ENCODE results near the gene FARS2.

Gene FARS2

GRCh38 chr6:5724911-5725310 is 463.6 kb downstream of the FARS2 start:
- H3K27me3 ChIP-seq (replicated peaks; ENCODE audit: control insufficient read depth, insufficient read depth, low read length) = no peaks in the 10 kb centered on the region
- H3K36me3 ChIP-seq (ENCODE audit: control insufficient read depth, insufficient read depth, low read length) = no peaks in the 10 kb centered on the region
- H3K4me3 ChIP-seq (replicated peaks; ENCODE audit: low read depth, low read length) = no peak overlapping the region
- no peak for TF ChIP-seq CTCF (IDR thresholded peaks at IDR 0.05; ENCODE audit: insufficient read depth, low read length, poor library complexity, severe bottlenecking)
- no peak for DNase-seq (ENCODE audit: extremely low read depth, insufficient read length)

- no peak for DNase-seq (ENCODE audit: extremely low read depth, insufficient read length)
- TF ChIP-seq CTCF (IDR thresholded peaks at IDR 0.05; ENCODE audit: insufficient read depth, low read length, poor library complexity, severe bottlenecking) = no peak
- no peak overlapping the region for H3K4me3 ChIP-seq (replicated peaks; ENCODE audit: low read depth, low read length)
- H3K27me3 ChIP-seq (replicated peaks; ENCODE audit: control insufficient read depth, insufficient read depth, low read length) = no peaks in the 10 kb centered on the region
- H3K36me3 ChIP-seq (ENCODE audit: control insufficient read depth, insufficient read depth, low read length) = no peaks in the 10 kb centered on the region
These were observed 465.8 kb downstream of the FARS2 start for GRCh38 chr6:5726976-5727718.

GRCh38 chr6:5728351-5729079 is 467.2 kb downstream of the FARS2 start:
- DNase-seq (ENCODE audit: extremely low read depth, insufficient read length) = no peak
- no peak overlapping the region for H3K4me3 ChIP-seq (replicated peaks; ENCODE audit: low read depth, low read length)
- TF ChIP-seq CTCF (IDR thresholded peaks at IDR 0.05; ENCODE audit: insufficient read depth, low read length, poor library complexity, severe bottlenecking) = no peak
- no peaks in the 10 kb centered on the region for H3K27me3 ChIP-seq (replicated peaks; ENCODE audit: control insufficient read depth, insufficient read depth, low read length)
- no peaks in the 10 kb centered on the region for H3K36me3 ChIP-seq (ENCODE audit: control insufficient read depth, insufficient read depth, low read length)

GRCh38 chr6:5729080-5729434 is 467.7 kb downstream of the FARS2 start:
- DNase-seq (ENCODE audit: extremely low read depth, insufficient read length) = no peak

GRCh38 chr6:5729813-5730517 is 468.7 kb downstream of the FARS2 start:
- DNase-seq (ENCODE audit: extremely low read depth, insufficient read length) = no peak
- TF ChIP-seq CTCF (IDR thresholded peaks at IDR 0.05; ENCODE audit: insufficient read depth, low read length, poor library complexity, severe bottlenecking) = peak; percentile 11
- Histone ChIP-seq H3K27me3 (replicated peaks; ENCODE audit: control insufficient read depth, insufficient read depth, low read length) (no peaks in the 10 kb centered on the region), H3K36me3 (ENCODE audit: control insufficient read depth, insufficient read depth, low read length) (no peaks in the 10 kb centered on the region), H3K4me3 (replicated peaks; ENCODE audit: low read depth, low read length) (no peak overlapping the region)

More at GRCh38 chr6:5729080-5729434, 467.7 kb downstream of the FARS2 start:
- Histone ChIP-seq H3K36me3 (ENCODE audit: control insufficient read depth, insufficient read depth, low read length) (no peaks in the 10 kb centered on the region), H3K4me3 (replicated peaks; ENCODE audit: low read depth, low read length) (no peak overlapping the region), H3K27me3 (replicated peaks; ENCODE audit: control insufficient read depth, insufficient read depth, low read length) (no peaks in the 10 kb centered on the region)
- no peak for TF ChIP-seq CTCF (IDR thresholded peaks at IDR 0.05; ENCODE audit: insufficient read depth, low read length, poor library complexity, severe bottlenecking)
